K562 (cell line): ENCODE measurements around the gene PSMB11. TPM values are rescaled to one million over a fixed set of nuclear protein-coding genes. Genes with fewer than 3 reads are reported as not detected.

ENCODE experiments used
- ATF1 ChIP-seq, 2 experiments: fragments of 450-650 bp in 1 of 2; IDR thresholded peaks; 2 replicates each; pipeline ENCODE4 v1.6.1; 2016; ENCODE audit warnings: missing compliant biosample characterization in 1 of 2, missing genetic modification characterization in 1 of 2
- CBX3 ChIP-seq, 2 experiments: IDR thresholded peaks; 1 replicate in 1 of 2; 2 replicates in 1 of 2; pipeline ENCODE4 v1.6.1; 2012; ENCODE audit warnings: inconsistent platforms in 2 of 2, low read length in 2 of 2, borderline replicate concordance in 1 of 2, control low read depth in 1 of 2
- EHMT2 ChIP-seq: fragments of 450-650 bp; IDR thresholded peaks from 2 replicates; pipeline ENCODE4 v1.6.1; 2018; ENCODE audit warnings: antibody characterized with exemption
- ERF ChIP-seq: fragments of 450-650 bp; formaldehyde crosslinking; IDR thresholded peaks from 2 replicates; pipeline ENCODE4 v1.4.0; 2020; ENCODE audit warnings: mild to moderate bottlenecking, mixed read lengths
- FOSL1 ChIP-seq: fragments of 200-800 bp; sonication (Bioruptor generic); conservative IDR thresholded peaks from 2 replicates; pipeline ENCODE4 v1.6.1; 2016; ENCODE audit warnings: missing genetic modification characterization, missing compliant biosample characterization
- FOXK2 ChIP-seq, 2 experiments: fragments of 450-650 bp; IDR thresholded peaks in 1 of 2; conservative IDR thresholded peaks in 1 of 2; 2 replicates each; pipeline ENCODE4 v1.6.1; 2016; ENCODE audit warnings: low read depth in 2 of 2, mild to moderate bottlenecking in 1 of 2
- HDAC1 ChIP-seq, 2 experiments: fragments of 450-650 bp; IDR thresholded peaks; 2 replicates each; pipeline ENCODE4 v1.6.1; 2016 to 2017; ENCODE audit warnings: inconsistent platforms in 1 of 2, mild to moderate bottlenecking in 1 of 2, moderate library complexity in 1 of 2
- HSF4 ChIP-seq: fragments of 250-450 bp; sonication (Bioruptor Pico); IDR thresholded peaks from 2 replicates; pipeline ENCODE4 v2.1.2; 2022; ENCODE audit warnings: mild to moderate bottlenecking, moderate library complexity, borderline replicate concordance
- KLF16 ChIP-seq: IDR thresholded peaks from 2 replicates; pipeline ENCODE4 v1.6.1; 2016; ENCODE audit warnings: antibody characterized with exemption
- MBD2 ChIP-seq: sonication (generic); IDR thresholded peaks from 2 replicates; pipeline ENCODE4 v1.6.1; 2016; ENCODE audit warnings: low read depth, borderline replicate concordance
- MED1 ChIP-seq: sonication (generic); formaldehyde crosslinking; IDR thresholded peaks from 2 replicates; pipeline ENCODE4 v1.8.1; 2023; ENCODE audit warnings: missing genetic modification reagents, borderline replicate concordance
- MTA2 ChIP-seq: fragments of 450-650 bp; IDR thresholded peaks from 2 replicates; pipeline ENCODE4 v1.6.1; 2016; ENCODE audit warnings: low read depth
- PML ChIP-seq: IDR thresholded peaks from 2 replicates; pipeline ENCODE4 v1.6.1; 2012; ENCODE audit warnings: low read length, inconsistent platforms
- PTBP1 ChIP-seq: fragments of 200-400 bp; formaldehyde crosslinking; IDR thresholded peaks from 2 replicates; pipeline ENCODE4 v1.6.1; 2017; ENCODE audit warnings: low read depth, low read length
- RCOR1 ChIP-seq, 2 experiments: IDR thresholded peaks; 2 replicates each; pipeline ENCODE4 v1.6.1; 2012; ENCODE audit warnings: low read depth in 2 of 2, low read length in 2 of 2, borderline replicate concordance in 1 of 2, improper control_type of control experiment in 1 of 2
- RNF2 ChIP-seq: sonication (generic); IDR thresholded peaks from 2 replicates; pipeline ENCODE4 v1.6.1; 2016
- SNRNP70 ChIP-seq: fragments of 200-400 bp; formaldehyde crosslinking; optimal IDR thresholded peaks from 2 replicates; pipeline ENCODE3; 2017; ENCODE audit warnings: low read depth, low read length
- STAT5A ChIP-seq: IDR thresholded peaks from 2 replicates; pipeline ENCODE4 v1.6.1; 2012; ENCODE audit warnings: low read length, inconsistent platforms, borderline replicate concordance
- TRIM24 ChIP-seq, 2 experiments: fragments of 450-650 bp; IDR thresholded peaks; 2 replicates each; pipeline ENCODE4 v1.6.1; 2016
- ZC3H11A ChIP-seq: IDR thresholded peaks from 2 replicates; pipeline ENCODE4 v1.6.1; 2012; ENCODE audit warnings: low read depth, low read length, improper control_type of control experiment
- ZEB2 ChIP-seq: fragments of 450-650 bp; IDR thresholded peaks from 2 replicates; pipeline ENCODE4 v1.6.1; 2016
- ZNF384 ChIP-seq: IDR thresholded peaks from 2 replicates; pipeline ENCODE4 v1.6.1; 2012; ENCODE audit warnings: low read depth, low read length, improper control_type of control experiment
- ZNF644 ChIP-seq: fragments of 200-800 bp; sonication (Bioruptor generic); IDR thresholded peaks from 2 replicates; pipeline ENCODE4 v1.6.1; 2016; ENCODE audit warnings: low read depth, missing genetic modification characterization, missing compliant biosample characterization
- ZNF695 ChIP-seq: fragments of 450-650 bp; formaldehyde crosslinking; IDR thresholded peaks from 2 replicates; pipeline ENCODE4 v1.4.0; 2020; ENCODE audit warnings: mild to moderate bottlenecking, moderate library complexity
- polyA plus RNA-seq, 8 experiments: library from polyadenylated mRNA; depleted of rRNA in 4 of 8; stranded (reverse) in 5 of 8; unstranded in 3 of 8; fragments of >200 nt; fragmentation: Nextera tagmentation in 2 of 8; fragmentation: Illumina TruSeq in 1 of 8; extraction: Ambion mirVana in 2 of 8; extraction: Trizol in 1 of 8; gene quantifications; 2 replicates each; pipeline versions ENCODE4 v1.2.1 to v1.2.3, GENCODE V29; 2011 to 2014; ENCODE audit warnings: inconsistent platforms in 1 of 8, missing spikeins in 1 of 8
- total RNA-seq, 7 experiments: library from RNA; depleted of rRNA in 6 of 7; stranded (reverse); fragments of >200 nt in 6 of 7; fragmentation: Illumina TruSeq in 2 of 7; extraction: Trizol in 2 of 7; gene quantifications; 2 replicates each; pipeline versions ENCODE4 v1.2.1 to v1.2.3, GENCODE V29; 2011 to 2021; ENCODE audit warnings: low replicate concordance in 1 of 7
- TF ChIP-seq, protein P1 (sequence below), 3 experiments: IDR thresholded peaks in 2 of 3; conservative IDR thresholded peaks in 1 of 3; 2 replicates each; pipeline ENCODE4 v1.5.1; 2011 to 2012; ENCODE audit warnings: low read length in 3 of 3, mild to moderate bottlenecking in 3 of 3, control low read depth in 2 of 3, improper control_type of control experiment in 1 of 3, inconsistent platforms in 1 of 3, low read depth in 1 of 3, mixed read lengths in 1 of 3, moderate library complexity in 1 of 3; ENCODE audit not compliant: insufficient read depth in 2 of 3
- TF ChIP-seq, protein P2 (sequence below): IDR thresholded peaks from 2 replicates; pipeline ENCODE4 v1.6.1; 2014; ENCODE audit warnings: antibody characterized with exemption

The PSMB11 gene
- total and polyA plus RNA-seq, 9 of the 15 experiments (the other 6 are each of a cell fraction or from before 2014, with no cell fraction given), result not detected

DNA sequence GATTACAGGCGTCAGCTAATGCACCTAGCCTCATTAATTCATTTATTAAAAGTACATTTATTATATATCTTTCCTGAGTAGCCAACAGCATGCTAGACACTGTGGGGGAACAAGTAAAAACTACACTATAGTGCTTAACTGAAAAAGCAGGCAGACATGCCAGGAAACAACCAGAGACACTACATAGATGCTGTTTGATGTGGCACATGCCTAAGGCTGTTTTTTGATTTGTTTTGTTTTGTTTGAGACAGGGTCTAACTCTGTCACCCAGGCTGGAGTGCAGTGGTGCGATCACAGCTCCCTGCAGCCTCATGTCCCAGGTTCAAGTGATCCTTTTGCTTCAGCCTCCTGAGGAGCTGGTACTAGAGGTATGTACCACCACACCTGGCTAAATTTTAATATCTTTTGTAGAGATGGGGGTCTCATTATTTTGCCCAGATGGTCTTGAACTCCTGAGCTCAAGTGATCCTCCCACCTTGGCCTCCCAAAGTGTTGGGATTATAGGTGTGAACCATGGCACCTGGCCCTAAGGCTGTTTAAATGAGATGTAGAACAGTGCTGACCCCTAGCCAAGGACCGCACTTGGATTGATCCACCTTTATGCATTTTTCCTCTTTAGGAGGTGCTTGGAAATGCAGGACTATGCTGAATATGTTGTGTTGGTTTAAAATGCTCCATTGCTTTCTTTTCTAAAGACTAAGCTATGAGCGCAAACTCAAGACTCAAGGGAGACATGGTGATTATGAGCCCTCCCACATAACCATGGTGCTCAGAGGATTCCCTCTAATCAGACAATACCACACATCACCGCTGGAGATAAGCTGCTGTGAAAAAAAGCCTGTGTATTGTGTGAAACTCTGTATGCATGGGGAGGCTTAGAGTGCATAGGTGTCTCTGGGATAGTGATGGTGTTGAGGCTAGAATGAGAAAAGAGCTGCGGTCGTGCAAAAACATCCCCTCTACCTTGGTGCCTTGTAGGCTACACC lies 21.6 kb upstream of the PSMB11 start (continued):
- TF ChIP-seq, protein P1, sequence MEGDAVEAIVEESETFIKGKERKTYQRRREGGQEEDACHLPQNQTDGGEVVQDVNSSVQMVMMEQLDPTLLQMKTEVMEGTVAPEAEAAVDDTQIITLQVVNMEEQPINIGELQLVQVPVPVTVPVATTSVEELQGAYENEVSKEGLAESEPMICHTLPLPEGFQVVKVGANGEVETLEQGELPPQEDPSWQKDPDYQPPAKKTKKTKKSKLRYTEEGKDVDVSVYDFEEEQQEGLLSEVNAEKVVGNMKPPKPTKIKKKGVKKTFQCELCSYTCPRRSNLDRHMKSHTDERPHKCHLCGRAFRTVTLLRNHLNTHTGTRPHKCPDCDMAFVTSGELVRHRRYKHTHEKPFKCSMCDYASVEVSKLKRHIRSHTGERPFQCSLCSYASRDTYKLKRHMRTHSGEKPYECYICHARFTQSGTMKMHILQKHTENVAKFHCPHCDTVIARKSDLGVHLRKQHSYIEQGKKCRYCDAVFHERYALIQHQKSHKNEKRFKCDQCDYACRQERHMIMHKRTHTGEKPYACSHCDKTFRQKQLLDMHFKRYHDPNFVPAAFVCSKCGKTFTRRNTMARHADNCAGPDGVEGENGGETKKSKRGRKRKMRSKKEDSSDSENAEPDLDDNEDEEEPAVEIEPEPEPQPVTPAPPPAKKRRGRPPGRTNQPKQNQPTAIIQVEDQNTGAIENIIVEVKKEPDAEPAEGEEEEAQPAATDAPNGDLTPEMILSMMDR (IDR thresholded peaks at IDR 0.05 in 2 of 3, conservative IDR thresholded peaks at IDR 0.05 in 1 of 3; ENCODE audit: insufficient read depth in 2 of 3, low read depth in 1 of 3, low read length in 3 of 3), result no peak
- no peak for TF ChIP-seq PTBP1
- peak; percentile 35; the same call in 1 of the 2 replicates for TF ChIP-seq RNF2
- TF ChIP-seq MBD2, result peak; percentile 26; the same call in 1 of the 2 replicates
- no peak for TF ChIP-seq HSF4 (CRISPR knock-in tag)
- no peak; a peak in 1 of 3 replicates for TF ChIP-seq CBX3 (IDR thresholded peaks at IDR 0.05; ENCODE audit: borderline replicate concordance in 1 of 2, low read length in 2 of 2)
- no peak for TF ChIP-seq ATF1 (CRISPR knock-in tag; IDR thresholded peaks at IDR 0.05)
- TF ChIP-seq ATF1 (tag; IDR thresholded peaks at IDR 0.05), result 0 out of 2 replicates have a peak, but pooled peaks have one; percentile 12
- TF ChIP-seq, protein P2, sequence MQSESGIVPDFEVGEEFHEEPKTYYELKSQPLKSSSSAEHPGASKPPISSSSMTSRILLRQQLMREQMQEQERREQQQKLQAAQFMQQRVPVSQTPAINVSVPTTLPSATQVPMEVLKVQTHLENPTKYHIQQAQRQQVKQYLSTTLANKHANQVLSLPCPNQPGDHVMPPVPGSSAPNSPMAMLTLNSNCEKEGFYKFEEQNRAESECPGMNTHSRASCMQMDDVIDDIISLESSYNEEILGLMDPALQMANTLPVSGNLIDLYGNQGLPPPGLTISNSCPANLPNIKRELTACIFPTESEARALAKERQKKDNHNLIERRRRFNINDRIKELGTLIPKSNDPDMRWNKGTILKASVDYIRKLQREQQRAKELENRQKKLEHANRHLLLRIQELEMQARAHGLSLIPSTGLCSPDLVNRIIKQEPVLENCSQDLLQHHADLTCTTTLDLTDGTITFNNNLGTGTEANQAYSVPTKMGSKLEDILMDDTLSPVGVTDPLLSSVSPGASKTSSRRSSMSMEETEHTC, result no peak
- 0 out of 2 replicates have a peak, but pooled peaks have one; percentile 26 for TF ChIP-seq PML
- peak; percentile 95 for TF ChIP-seq ZNF384
- TF ChIP-seq STAT5A, result peak; percentile 69
- TF ChIP-seq ERF (CRISPR knock-in tag), result 0 out of 2 replicates have a peak, but pooled peaks have one; percentile 53
- TF ChIP-seq ZNF644 (tag), result 0 out of 2 replicates have a peak, but pooled peaks have one; percentile 27
- TF ChIP-seq FOSL1 (tag), result 0 out of 2 replicates have a peak, but pooled peaks have one; percentile 13
- no peak for TF ChIP-seq MED1 (CRISPR knock-in tag)
- TF ChIP-seq SNRNP70, result no peak
- TF ChIP-seq HDAC1 (IDR thresholded peaks at IDR 0.05), result peak in 1 of 2 experiments; percentile 60; a peak in 1 of 4 replicates
- TF ChIP-seq MTA2, result peak; percentile 76
- TF ChIP-seq RCOR1 (IDR thresholded peaks at IDR 0.05; ENCODE audit: borderline replicate concordance in 1 of 2, low read depth in 2 of 2, low read length in 2 of 2), result peak; percentile 46 to 92; a peak in 2 of 4 replicates
- TF ChIP-seq ZEB2, result peak; percentile 74; the same call in 1 of the 2 replicates
- peak; percentile 38; the same call in 1 of the 2 replicates for TF ChIP-seq KLF16
- peak; percentile 50 to 53; a peak in 2 of 4 replicates for TF ChIP-seq FOXK2 (conservative IDR thresholded peaks at IDR 0.05 in 1 of 2, IDR thresholded peaks at IDR 0.05 in 1 of 2; ENCODE audit: low read depth in 2 of 2)
- TF ChIP-seq TRIM24 (IDR thresholded peaks at IDR 0.05), result peak in 1 of 2 experiments; percentile 45; a peak in 1 of 4 replicates
- peak; percentile 82 for TF ChIP-seq EHMT2
- TF ChIP-seq ZNF695 (CRISPR knock-in tag), result no peak
- TF ChIP-seq ZC3H11A, result no peak
